KG1 (cell line): ENCODE results near the gene ZNF276.
A peak's percentile ranks its signal among the peaks of the same experiment; 100 is the strongest.
"Not testable (repeated sequence)": the region's sequence is repeated elsewhere in the genome, so short reads cannot be mapped to it uniquely, and the experiment has no call there.

Source experiments
- DNase-seq: peaks from one replicate; lab custom pipeline; 2025; lab: John Stamatoyannopoulos, UW

Gene ZNF276

GRCh38 chr16:89720813-89721545 is at the start of gene ZNF276, which contains the start of gene VPS9D1:
TSS of gene ZNF276 (plus strand) at chr16:89721537. CDS start at chr16:89721641, 104 bp downstream.
TSS of gene VPS9D1 (minus strand) at chr16:89720898. CDS start at chr16:89720861, 37 bp downstream.
- peak; percentile 40 for DNase-seq

- not testable (repeated sequence) for DNase-seq
These were observed 49.8 kb upstream of the ZNF276 start for GRCh38 chr16:89671565-89671964.

- DNase-seq, result no peak
These were observed 49.0 kb upstream of the ZNF276 start for GRCh38 chr16:89672177-89672941.

- no peak for DNase-seq
These were observed 43.1 kb upstream of the ZNF276 start for GRCh38 chr16:89678258-89678657.

- DNase-seq, result no peak
These were observed 35.4 kb upstream of the ZNF276 start for GRCh38 chr16:89685916-89686315.

GRCh38 chr16:89686520-89687091 is 34.7 kb upstream of the ZNF276 start, which contains the start of gene CDK10:
TSS of gene CDK10 (plus strand) at chr16:89686689. CDS start at chr16:89686711, 22 bp downstream.
- peak; percentile 84 for DNase-seq

- no peak for DNase-seq
These were observed 34.0 kb upstream of the ZNF276 start for GRCh38 chr16:89687092-89687940.

- DNase-seq, result no peak
These were observed 32.9 kb upstream of the ZNF276 start for GRCh38 chr16:89688395-89688794.

GRCh38 chr16:89689142-89689541 is 32.2 kb upstream of the ZNF276 start:
- DNase-seq, result no peak

GRCh38 chr16:89689621-89690020 is 31.7 kb upstream of the ZNF276 start:
- DNase-seq, result not testable (repeated sequence)

- DNase-seq, result no peak
These were observed 30.9 kb upstream of the ZNF276 start for GRCh38 chr16:89690392-89690901.

GRCh38 chr16:89691231-89691985 is 29.9 kb upstream of the ZNF276 start:
- no peak for DNase-seq

- DNase-seq, result no peak
These were observed 29.3 kb upstream of the ZNF276 start for GRCh38 chr16:89691986-89692569.

- no peak for DNase-seq
These were observed 28.0 kb upstream of the ZNF276 start for GRCh38 chr16:89693289-89693731.

GRCh38 chr16:89693931-89694783 is 27.2 kb upstream of the ZNF276 start:
- no peak for DNase-seq

GRCh38 chr16:89694784-89695085 is 26.6 kb upstream of the ZNF276 start:
- not testable (repeated sequence) for DNase-seq

- DNase-seq, result no peak
These were observed 26.1 kb upstream of the ZNF276 start for GRCh38 chr16:89695086-89695874.

- DNase-seq, result no peak
These were observed 25.3 kb upstream of the ZNF276 start for GRCh38 chr16:89695875-89696669.
